ENCODE measurements around the gene CDH20.

DNA sequence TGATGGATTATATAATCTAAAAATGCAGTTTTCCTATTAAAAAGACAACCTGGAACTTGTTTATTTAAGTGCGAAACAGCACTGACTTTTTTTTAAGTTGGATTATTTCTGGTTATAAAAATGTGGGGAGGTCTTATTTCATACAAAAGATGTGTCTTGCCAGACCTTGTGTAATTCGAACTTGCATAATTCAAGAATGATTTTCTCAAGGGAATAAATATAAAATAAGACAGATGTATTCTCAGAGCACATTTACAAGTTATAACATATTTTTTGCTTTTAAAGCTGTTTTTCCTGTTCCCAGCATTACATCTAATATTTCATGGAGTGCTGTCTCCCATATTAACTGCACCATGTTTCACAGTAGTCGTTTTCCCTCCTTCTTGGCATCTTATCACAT lies 263.1 kb downstream of the CDH20 start:
- TF ChIP-seq CTCF (IDR thresholded peaks at IDR 0.05), result no peak
- TF ChIP-seq POLR2A (IDR thresholded peaks at IDR 0.05), result no peak

Data from Peyer's patch (tissue), 4 donors.